Measurements from ENCODE around the gene CDC27.
A peak's percentile ranks its signal among the peaks of the same experiment; 100 is the strongest.

The CDC27 gene

DNA sequence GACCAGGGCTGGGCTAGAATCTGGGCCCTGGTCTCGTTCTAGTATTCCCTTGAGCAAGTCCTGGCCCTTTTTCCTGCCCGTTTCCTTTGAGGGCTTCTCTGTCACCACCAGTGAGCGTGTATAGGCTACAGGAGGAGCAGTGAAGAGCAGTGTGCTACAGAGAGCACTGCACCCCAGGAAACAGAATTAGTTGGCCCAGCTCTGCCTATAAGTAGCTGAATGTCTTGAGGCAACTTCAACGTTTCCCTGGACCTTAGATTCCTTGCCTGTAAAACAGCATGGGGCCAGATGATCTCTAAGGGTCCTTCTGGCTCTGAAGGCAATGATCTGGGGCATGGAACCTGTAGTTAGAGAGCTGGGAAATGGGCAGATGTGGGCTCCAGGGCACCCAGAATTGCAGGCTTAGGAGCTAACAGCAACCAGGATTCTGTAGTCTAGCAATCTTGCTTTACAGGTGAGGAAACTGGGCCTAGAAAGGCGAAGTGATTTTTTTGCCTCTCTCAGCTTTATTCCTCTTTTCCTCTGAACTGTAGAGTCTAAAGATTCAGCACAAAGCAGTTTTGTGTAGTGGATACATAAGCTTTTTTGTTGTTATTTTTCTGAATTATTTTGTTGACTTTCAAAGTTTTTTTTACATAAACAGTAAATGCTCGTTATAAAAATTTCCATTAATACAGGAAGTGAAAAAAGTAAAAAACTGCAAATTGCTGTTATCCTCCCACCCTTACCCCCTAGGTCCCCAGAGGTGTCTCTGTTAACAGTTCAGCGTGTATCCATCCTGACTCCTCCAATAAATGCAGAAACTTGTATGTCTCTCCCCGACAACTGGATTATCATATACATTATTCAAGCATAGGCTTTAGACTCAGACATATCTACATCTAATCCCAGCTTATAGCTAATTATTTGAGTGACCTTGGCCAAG, 18.3 kb upstream of the CDC27 start:
- DNase-seq (ENCODE audit: low read depth, low spot score), result no peak
- H3K4me3 ChIP-seq (ENCODE audit: low read depth, low read length), result no peak overlapping the region
- in situ Hi-C loops (cut with HindIII; ENCODE audit: low sequenced_read_pairs), result no loop called here
- TF ChIP-seq, protein P1, sequence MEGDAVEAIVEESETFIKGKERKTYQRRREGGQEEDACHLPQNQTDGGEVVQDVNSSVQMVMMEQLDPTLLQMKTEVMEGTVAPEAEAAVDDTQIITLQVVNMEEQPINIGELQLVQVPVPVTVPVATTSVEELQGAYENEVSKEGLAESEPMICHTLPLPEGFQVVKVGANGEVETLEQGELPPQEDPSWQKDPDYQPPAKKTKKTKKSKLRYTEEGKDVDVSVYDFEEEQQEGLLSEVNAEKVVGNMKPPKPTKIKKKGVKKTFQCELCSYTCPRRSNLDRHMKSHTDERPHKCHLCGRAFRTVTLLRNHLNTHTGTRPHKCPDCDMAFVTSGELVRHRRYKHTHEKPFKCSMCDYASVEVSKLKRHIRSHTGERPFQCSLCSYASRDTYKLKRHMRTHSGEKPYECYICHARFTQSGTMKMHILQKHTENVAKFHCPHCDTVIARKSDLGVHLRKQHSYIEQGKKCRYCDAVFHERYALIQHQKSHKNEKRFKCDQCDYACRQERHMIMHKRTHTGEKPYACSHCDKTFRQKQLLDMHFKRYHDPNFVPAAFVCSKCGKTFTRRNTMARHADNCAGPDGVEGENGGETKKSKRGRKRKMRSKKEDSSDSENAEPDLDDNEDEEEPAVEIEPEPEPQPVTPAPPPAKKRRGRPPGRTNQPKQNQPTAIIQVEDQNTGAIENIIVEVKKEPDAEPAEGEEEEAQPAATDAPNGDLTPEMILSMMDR (IDR thresholded peaks at IDR 0.05; ENCODE audit: low read depth, low read length), result no peak

DNA sequence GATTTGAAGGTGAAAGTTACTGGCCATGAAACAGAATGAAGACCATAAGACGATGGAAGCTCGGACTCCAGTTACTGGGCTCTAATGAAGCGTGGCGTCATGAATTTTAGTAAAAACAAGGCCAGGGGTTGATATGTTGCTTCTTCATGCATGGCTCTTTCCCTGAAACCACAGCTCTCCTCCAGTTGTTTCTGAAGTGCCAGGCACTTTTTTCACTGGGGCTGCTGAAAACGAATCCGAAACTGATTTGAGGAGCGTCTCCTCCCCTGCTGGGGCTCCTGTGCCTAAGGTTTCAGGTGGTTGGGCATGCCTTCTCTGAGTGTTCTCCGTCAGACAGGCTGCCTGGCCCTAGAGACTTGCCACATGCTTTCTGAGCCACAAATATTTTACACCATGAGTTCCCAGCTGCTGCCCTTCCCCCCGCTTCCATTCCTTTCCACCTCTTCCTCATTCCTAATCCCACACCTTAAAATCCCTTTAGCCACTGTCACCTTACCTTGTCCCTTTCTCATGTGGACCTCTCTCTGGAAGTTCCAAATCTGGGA, 16.4 kb upstream of the CDC27 start:
- no peak overlapping the region for H3K4me3 ChIP-seq (ENCODE audit: low read depth, low read length)
- TF ChIP-seq, protein P1 (IDR thresholded peaks at IDR 0.05; ENCODE audit: low read depth, low read length), result no peak
- DNase-seq (ENCODE audit: low read depth, low spot score), result peak; percentile 79
- in situ Hi-C loops (cut with HindIII; ENCODE audit: low sequenced_read_pairs), result no loop called here

DNA sequence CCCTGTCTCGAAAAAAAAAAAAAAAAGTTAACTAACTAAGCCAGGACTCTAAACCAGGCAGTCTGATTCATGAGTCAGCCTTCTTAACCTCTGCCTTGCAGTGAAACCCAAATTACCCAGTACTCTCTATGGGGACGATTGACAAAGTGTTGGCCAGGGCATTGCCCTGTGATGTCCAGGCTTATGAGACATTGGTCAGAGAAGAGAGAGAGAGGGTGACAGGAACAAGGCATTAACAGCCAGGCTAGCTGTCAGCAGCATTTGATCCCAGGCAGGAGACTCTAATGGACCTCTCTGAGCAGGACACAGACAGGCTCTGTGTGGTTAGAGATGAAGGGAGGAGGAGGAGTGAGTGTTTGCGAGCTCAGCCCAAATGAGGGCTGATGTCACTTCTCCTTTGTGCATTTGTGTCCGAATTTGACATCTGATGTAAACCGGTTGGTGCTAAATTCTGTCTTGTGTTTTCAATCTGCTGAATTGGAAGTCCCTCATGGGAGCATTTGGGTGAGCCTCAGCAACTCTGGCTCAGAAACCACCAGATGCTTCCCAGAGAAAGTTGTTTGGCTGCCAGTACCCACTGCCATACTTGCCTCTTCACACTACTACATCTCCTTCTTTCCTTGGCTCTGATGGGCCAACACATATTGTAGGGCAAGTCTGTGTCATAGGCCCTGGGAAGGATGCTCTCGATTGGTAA, 15.8 kb upstream of the CDC27 start:
- no peak overlapping the region for H3K4me3 ChIP-seq (ENCODE audit: low read depth, low read length)
- TF ChIP-seq, protein P1 (IDR thresholded peaks at IDR 0.05; ENCODE audit: low read depth, low read length), result no peak
- in situ Hi-C loops (cut with HindIII; ENCODE audit: low sequenced_read_pairs), result no loop called here
- no peak for DNase-seq (ENCODE audit: low read depth, low spot score)

DNA sequence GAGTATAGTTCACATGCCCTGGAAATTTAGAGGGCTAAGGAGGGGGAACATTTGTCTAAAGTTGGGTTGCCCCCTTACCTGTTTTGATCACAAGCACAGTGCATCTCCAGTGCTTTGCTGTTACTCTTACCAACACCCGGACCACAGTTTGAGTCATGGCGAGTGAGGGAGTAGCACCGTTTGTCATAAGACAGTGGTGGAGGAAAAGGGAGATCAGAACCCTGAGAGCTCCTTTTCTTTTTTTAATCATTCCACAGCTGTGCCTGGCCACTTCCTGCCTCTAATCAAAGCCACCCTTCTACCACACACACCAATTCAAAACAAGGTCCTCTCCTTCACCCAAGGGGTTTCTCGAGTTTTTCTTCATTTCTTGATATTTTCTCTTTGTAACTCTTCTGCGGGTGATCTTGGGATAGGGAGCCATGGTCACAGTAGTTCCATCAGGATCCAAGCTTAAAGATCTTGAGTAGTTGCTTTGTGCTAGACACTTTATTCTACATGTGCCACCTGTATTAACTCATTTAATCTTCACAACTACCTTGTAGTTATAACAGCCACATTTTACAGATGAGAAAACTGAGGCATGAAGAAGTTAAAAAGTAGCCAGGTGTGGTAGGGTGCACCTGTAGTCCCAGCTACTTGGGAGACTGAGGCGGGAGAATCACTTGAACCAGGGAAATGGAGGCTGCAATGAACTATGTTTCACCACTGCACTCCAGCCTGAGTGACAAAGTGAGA, 15.1 kb upstream of the CDC27 start:
- H3K4me3 ChIP-seq (ENCODE audit: low read depth, low read length), result no peak overlapping the region
- TF ChIP-seq, protein P1 (IDR thresholded peaks at IDR 0.05; ENCODE audit: low read depth, low read length), result no peak
- DNase-seq (ENCODE audit: low read depth, low spot score), result no peak
- in situ Hi-C loops (cut with HindIII; ENCODE audit: low sequenced_read_pairs), result no loop called here

DNA sequence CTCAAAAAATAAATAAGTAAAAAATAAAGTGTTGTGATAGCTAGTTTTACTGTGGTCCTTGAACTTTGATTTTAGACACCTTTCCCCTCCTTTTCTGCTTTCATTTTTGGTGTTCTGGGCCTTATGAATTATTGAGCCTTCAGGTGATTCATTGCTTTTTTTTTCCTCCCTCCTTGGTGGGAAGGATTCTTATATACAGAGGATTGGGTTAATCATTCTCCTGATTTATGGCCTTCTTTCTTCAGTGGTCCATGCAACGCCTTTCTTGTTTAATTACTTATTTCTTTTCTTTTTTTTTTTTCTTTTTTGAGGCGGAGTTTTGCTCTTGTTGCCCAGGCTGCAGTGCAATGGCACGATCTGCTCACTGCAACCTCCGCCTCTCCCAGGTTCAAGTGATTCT, 12.1 kb upstream of the CDC27 start:
- TF ChIP-seq, protein P1 (IDR thresholded peaks at IDR 0.05; ENCODE audit: low read depth, low read length), result no peak
- no peak overlapping the region for H3K4me3 ChIP-seq (ENCODE audit: low read depth, low read length)
- in situ Hi-C loops (cut with HindIII; ENCODE audit: low sequenced_read_pairs), result no loop called here
- no peak for DNase-seq (ENCODE audit: low read depth, low spot score)

DNA sequence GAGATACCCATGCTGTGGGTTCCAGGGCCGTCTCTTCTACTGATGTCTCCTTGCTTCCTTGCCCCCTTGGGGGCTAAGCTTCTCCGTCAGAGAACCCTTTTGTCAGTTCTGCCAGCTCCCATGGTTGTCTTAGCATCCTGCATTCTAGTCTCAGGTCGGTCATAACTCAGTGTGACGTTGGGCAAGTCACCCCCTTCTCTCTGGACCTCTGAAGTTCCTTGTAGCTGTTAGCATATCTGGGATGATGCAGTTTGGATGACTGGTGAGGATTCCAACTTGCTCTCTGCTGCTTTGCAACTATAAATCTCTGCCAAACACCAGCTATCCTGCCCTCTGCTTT, 11.2 kb upstream of the CDC27 start:
- TF ChIP-seq, protein P1 (IDR thresholded peaks at IDR 0.05; ENCODE audit: low read depth, low read length), result no peak
- H3K4me3 ChIP-seq (ENCODE audit: low read depth, low read length), result no peak overlapping the region
- in situ Hi-C loops (cut with HindIII; ENCODE audit: low sequenced_read_pairs), result no loop called here
- DNase-seq (ENCODE audit: low read depth, low spot score), result no peak
